Peyer's patch (tissue), 4 donors: ENCODE data around the gene RELA. TPM values are rescaled to one million over a fixed set of nuclear protein-coding genes. Genes with fewer than 3 reads are reported as not detected.

Source experiments
- DNase-seq, 3 donors: peaks; one replicate each; pipeline ENCODE4 v3.0.0-alpha.2; 2017 to 2019
- H3K27ac ChIP-seq, 4 donors: fragments of 200-600 bp; sonication (generic); one replicate each; pipeline ENCODE4 v1.5.1; 2016 to 2019
- H3K27me3 ChIP-seq, 2 donors: fragments of 200-600 bp; sonication (generic); one replicate each; pipeline ENCODE4 v1.5.1; 2019
- H3K36me3 ChIP-seq, 3 donors: fragments of 200-600 bp; sonication (generic); one replicate each; pipeline ENCODE4 v1.5.1; 2016 to 2019
- H3K4me1 ChIP-seq, 4 donors: fragments of 200-600 bp; sonication (generic); one replicate each; pipeline ENCODE4 v1.5.1; 2016 to 2019
- H3K4me3 ChIP-seq, 4 donors: fragments of 200-600 bp; sonication (generic); 1 replicate in 3 of 4; 2 replicates in 1 of 4; pipeline ENCODE4 v1.5.1; 2016 to 2019; ENCODE audit warnings: mild to moderate bottlenecking in 1 of 4
- H3K9me3 ChIP-seq, 4 donors: fragments of 200-600 bp; sonication (generic); one replicate each; pipeline ENCODE4 v1.5.1; 2016 to 2019; ENCODE audit warnings: mild to moderate bottlenecking in 1 of 4
- CTCF ChIP-seq, 6 experiments: fragments of 450-650 bp in 4 of 6; fragments of 200-600 bp in 2 of 6; sonication (generic) in 1 of 6; IDR thresholded peaks; one replicate each; pipeline ENCODE4 v1.5.1; 2017 to 2019; ENCODE audit warnings: antibody characterized with exemption in 6 of 6, mild to moderate bottlenecking in 3 of 6, moderate library complexity in 1 of 6
- POLR2A ChIP-seq, 2 donors: fragments of 450-650 bp; IDR thresholded peaks; one replicate each; pipeline ENCODE4 v1.5.1; 2017; ENCODE audit warnings: antibody characterized with exemption in 2 of 2, mild to moderate bottlenecking in 2 of 2, moderate library complexity in 2 of 2
- total RNA-seq, 4 donors: library from RNA; depleted of rRNA; stranded (reverse); fragments of >200 nt; gene quantifications; one replicate each; pipeline ENCODE4 v1.1.0, GENCODE V29; 2016

RELA gene
- total RNA-seq, 4 donors from 2014 or later = 46.6 to 86.9 (median 59.7) TPM

- no peak overlapping the region for H3K4me3 ChIP-seq
- H3K4me1 ChIP-seq = peaks cover 0 to 16% (median 5%) of the 10 kb centered on the region in 4 donors
- H3K27me3 ChIP-seq = no peaks in the 10 kb centered on the region
- H3K27ac ChIP-seq = no peak overlapping the region
- DNase-seq = no peak
- H3K36me3 ChIP-seq = peaks cover 0 to 78% (median 0%) of the 10 kb centered on the region in 3 donors
- no peaks in the 10 kb centered on the region for H3K9me3 ChIP-seq
- TF ChIP-seq POLR2A (IDR thresholded peaks at IDR 0.05) (no peak), CTCF (IDR thresholded peaks at IDR 0.05) (no peak)
Observed at GRCh38 chr11:65634109-65634436, 28.6 kb downstream of the RELA start.

GRCh38 chr11:65633390-65634108, 29.2 kb downstream of the RELA start:
- H3K36me3 ChIP-seq = peaks cover 0 to 83% (median 0%) of the 10 kb centered on the region in 3 donors
- peaks cover 0 to 10% (median 3%) of the 10 kb centered on the region in 4 donors for H3K4me1 ChIP-seq
- no peak for TF ChIP-seq CTCF (IDR thresholded peaks at IDR 0.05)
- TF ChIP-seq POLR2A (IDR thresholded peaks at IDR 0.05) = no peak
- H3K27me3 ChIP-seq = no peaks in the 10 kb centered on the region
- DNase-seq = no peak
- no peaks in the 10 kb centered on the region for H3K9me3 ChIP-seq
- H3K27ac ChIP-seq = no peak overlapping the region
- no peak overlapping the region for H3K4me3 ChIP-seq

- Histone ChIP-seq H3K27me3 (no peaks in the 10 kb centered on the region), H3K4me3 (no peak overlapping the region), H3K27ac (no peak overlapping the region), H3K36me3 (peaks cover 0 to 97% (median 0%) of the 10 kb centered on the region in 3 donors), H3K4me1 (no peaks in the 10 kb centered on the region), H3K9me3 (no peaks in the 10 kb centered on the region)
- no peak for DNase-seq
- TF ChIP-seq POLR2A (IDR thresholded peaks at IDR 0.05) = no peak
Observed at GRCh38 chr11:65630215-65630614, 32.5 kb downstream of the RELA start.

GRCh38 chr11:65629579-65629978, 33.1 kb downstream of the RELA start:
- peaks cover 0 to 97% (median 0%) of the 10 kb centered on the region in 3 donors for H3K36me3 ChIP-seq
- no peak for DNase-seq
- H3K27me3 ChIP-seq = no peaks in the 10 kb centered on the region
- H3K4me3 ChIP-seq = no peak overlapping the region
- H3K4me1 ChIP-seq = no peaks in the 10 kb centered on the region
- H3K9me3 ChIP-seq = no peaks in the 10 kb centered on the region
- H3K27ac ChIP-seq = no peak overlapping the region
- TF ChIP-seq POLR2A (IDR thresholded peaks at IDR 0.05) (no peak), CTCF (IDR thresholded peaks at IDR 0.05) (no peak)

- Histone ChIP-seq H3K4me3 (no peak overlapping the region), H3K27me3 (no peaks in the 10 kb centered on the region), H3K36me3 (peaks cover 0 to 100% (median 0%) of the 10 kb centered on the region in 3 donors), H3K9me3 (no peaks in the 10 kb centered on the region), H3K4me1 (no peaks in the 10 kb centered on the region), H3K27ac (no peak overlapping the region)
- no peak for DNase-seq
- no peak for TF ChIP-seq POLR2A (IDR thresholded peaks at IDR 0.05)
- no peak for TF ChIP-seq CTCF (IDR thresholded peaks at IDR 0.05)
Observed at GRCh38 chr11:65627202-65627601, 35.5 kb downstream of the RELA start.

- Histone ChIP-seq H3K4me1 (no peaks in the 10 kb centered on the region), H3K27me3 (no peaks in the 10 kb centered on the region), H3K27ac (peak overlapping the region in 1 of 4 donors; percentile 15), H3K4me3 (no peak overlapping the region), H3K36me3 (peaks cover 0 to 100% (median 0%) of the 10 kb centered on the region in 3 donors), H3K9me3 (no peaks in the 10 kb centered on the region)
- peak; percentile 72 to 84 (median 74) for DNase-seq
- TF ChIP-seq CTCF (IDR thresholded peaks at IDR 0.05) = peak; percentile 64 to 75 (median 65)
- no peak for TF ChIP-seq POLR2A (IDR thresholded peaks at IDR 0.05)
Observed at GRCh38 chr11:65625628-65626342, 36.9 kb downstream of the RELA start.
